Muscle of leg (tissue), 11 donors: Measurements from ENCODE around the gene SREBF2. TPM values are rescaled to one million over a fixed set of nuclear protein-coding genes. Genes with fewer than 3 reads are reported as not detected.
"Not testable (repeated sequence)": the region's sequence is repeated elsewhere in the genome, so short reads cannot be mapped to it uniquely, and the experiment has no call there.

ENCODE experiments used
- DNase-seq: peaks from one replicate; pipeline ENCODE4 v3.0.0; 2013
- H3K27ac ChIP-seq: one replicate; pipeline ENCODE4 v1.5.1; 2013; ENCODE audit warnings: mild to moderate bottlenecking, low read length, control low read depth
- H3K27me3 ChIP-seq: one replicate; pipeline ENCODE4 v1.6.1; 2013; ENCODE audit warnings: low read length; ENCODE audit not compliant: control insufficient read depth, insufficient read depth
- H3K36me3 ChIP-seq: one replicate; pipeline ENCODE4 v1.6.1; 2013; ENCODE audit warnings: low read length; ENCODE audit not compliant: control insufficient read depth, insufficient read depth
- H3K4me1 ChIP-seq: one replicate; pipeline ENCODE4 v1.6.1; 2013; ENCODE audit warnings: low read length; ENCODE audit not compliant: control insufficient read depth, insufficient read depth
- H3K4me3 ChIP-seq: one replicate; pipeline ENCODE4 v1.5.1; 2013; ENCODE audit warnings: low read length, control low read depth
- H3K9me3 ChIP-seq: replicated peaks from 2 replicates; pipeline ENCODE4 v1.6.1; 2013; ENCODE audit warnings: low read depth, low read length; ENCODE audit not compliant: control insufficient read depth
- WGBS: methylation state at CpG from one replicate; pipeline ENCODE4 v1.1.5; 2013; ENCODE audit warnings: missing lambda C conversion rate; ENCODE audit not compliant: insufficient coverage; 5-methylcytosine and 5-hydroxymethylcytosine counted together
- polyA plus RNA-seq, 8 donors: library from polyadenylated mRNA; unstranded; fragments of 120-200 nt; gene quantifications; one replicate each; pipeline versions ENCODE4 v1.2.1 to v1.2.3, GENCODE V29; 2013; ENCODE audit warnings: inconsistent platforms in 1 of 8, low replicate concordance in 1 of 8; ENCODE audit not compliant: insufficient read length in 8 of 8, insufficient read depth in 1 of 8
- total RNA-seq: library from RNA; stranded (reverse); fragments of 120-200 nt; gene quantifications from one replicate; pipeline ENCODE4 v1.2.4, GENCODE V29; 2013

Gene SREBF2
- total and polyA plus RNA-seq, 9 donors = 30.9 to 106 (median 81.2) TPM

- H3K27ac ChIP-seq = no peak overlapping the region
- no peak overlapping the region for H3K4me3 ChIP-seq
Observed at GRCh38 chr22:41943661-41944209, 110.8 kb downstream of the SREBF2 start.

GRCh38 chr22:41946629-41947423 is 113.9 kb downstream of the SREBF2 start, which contains the start of gene CENPM:
CENPM (minus strand) TSS chr22:41947152; CDS start chr22:41947076, 76 bp downstream.
- DNase-seq = peak; percentile 98
- no peaks in the 10 kb centered on the region for H3K9me3 ChIP-seq
- H3K4me1 ChIP-seq = peaks cover 17% of the 10 kb centered on the region
- H3K36me3 ChIP-seq = peaks cover 7% of the 10 kb centered on the region
- H3K27me3 ChIP-seq = no peaks in the 10 kb centered on the region
- peak within 1 kb of the TSS; percentile 78 for H3K4me3 ChIP-seq
- H3K27ac ChIP-seq = peak within 1 kb of the TSS; percentile 77
- WGBS = under 1% methylated on average over 52 of the region's 56 CpGs

More at GRCh38 chr22:41943661-41944209, 110.8 kb downstream of the SREBF2 start:
- no peak for DNase-seq
- 74% methylated on average over 4 of the region's 9 CpGs for WGBS
- Histone ChIP-seq H3K9me3 (no peaks in the 10 kb centered on the region), H3K36me3 (peaks cover 12% of the 10 kb centered on the region), H3K27me3 (no peaks in the 10 kb centered on the region), H3K4me1 (peaks cover 33% of the 10 kb centered on the region)

GRCh38 chr22:41947424-41948080 is 114.6 kb downstream of the SREBF2 start:
- H3K9me3 ChIP-seq = no peaks in the 10 kb centered on the region
- H3K27ac ChIP-seq = peak overlapping the region; percentile 77
- 46% methylated on average over 10 of the region's 21 CpGs for WGBS
- peaks cover 2% of the 10 kb centered on the region for H3K36me3 ChIP-seq
- peaks cover 17% of the 10 kb centered on the region for H3K4me1 ChIP-seq
- no peaks in the 10 kb centered on the region for H3K27me3 ChIP-seq
- H3K4me3 ChIP-seq = peak overlapping the region; percentile 78
- no peak for DNase-seq

- Histone ChIP-seq H3K4me3 (no peak overlapping the region), H3K27me3 (no peaks in the 10 kb centered on the region), H3K4me1 (peaks cover 17% of the 10 kb centered on the region), H3K27ac (no peak overlapping the region), H3K9me3 (no peaks in the 10 kb centered on the region), H3K36me3 (peaks cover 2% of the 10 kb centered on the region)
- no CpG with 5 or more reads among the region's 2 CpGs for WGBS
- DNase-seq = no peak
Observed at GRCh38 chr22:41948142-41948541, 115.2 kb downstream of the SREBF2 start.

GRCh38 chr22:41948928-41949296 is 116.0 kb downstream of the SREBF2 start:
- WGBS = no CpG with 5 or more reads among the region's 8 CpGs
- not testable (repeated sequence) for H3K27ac ChIP-seq, H3K4me3 ChIP-seq, H3K36me3 ChIP-seq, DNase-seq, H3K9me3 ChIP-seq, H3K27me3 ChIP-seq
- peaks cover 17% of the 10 kb centered on the region for H3K4me1 ChIP-seq

GRCh38 chr22:41949297-41949965 is 116.5 kb downstream of the SREBF2 start:
- 62% methylated on average over 6 of the region's 7 CpGs for WGBS
- H3K4me1 ChIP-seq = peaks cover 17% of the 10 kb centered on the region
- H3K27ac ChIP-seq = no peak overlapping the region
- no peaks in the 10 kb centered on the region for H3K27me3 ChIP-seq
- no peak for DNase-seq
- no peak overlapping the region for H3K4me3 ChIP-seq
- H3K9me3 ChIP-seq = no peaks in the 10 kb centered on the region
- no peaks in the 10 kb centered on the region for H3K36me3 ChIP-seq

- Histone ChIP-seq H3K9me3 (no peaks in the 10 kb centered on the region), H3K4me1 (peaks cover 7% of the 10 kb centered on the region), H3K27me3 (no peaks in the 10 kb centered on the region), H3K27ac (no peak within 1 kb of the TSS), H3K36me3 (no peaks in the 10 kb centered on the region), H3K4me3 (no peak within 1 kb of the TSS)
- 60% methylated on average over 12 of the region's 16 CpGs for WGBS
- peak; percentile 30 for DNase-seq
Observed at GRCh38 chr22:41951898-41952474, 119.1 kb downstream of the SREBF2 start, which contains the start of gene SMIM45. SMIM45 (plus strand) TSS chr22:41952150.

GRCh38 chr22:41952713-41953112 is 119.8 kb downstream of the SREBF2 start:
- Histone ChIP-seq H3K36me3 (no peaks in the 10 kb centered on the region), H3K27me3 (no peaks in the 10 kb centered on the region), H3K4me1 (peaks cover 4% of the 10 kb centered on the region), H3K4me3 (no peak overlapping the region), H3K27ac (no peak overlapping the region), H3K9me3 (no peaks in the 10 kb centered on the region)
- 43% methylated on average over 1 of the region's 2 CpGs for WGBS
- no peak for DNase-seq
